ENCODE data around the gene OR2S2. TPM values are rescaled to one million over a fixed set of nuclear protein-coding genes. Genes with fewer than 3 reads are reported as not detected.

The OR2S2 gene
- total RNA-seq, 1 donor from 2014 or later: not detected

DNA sequence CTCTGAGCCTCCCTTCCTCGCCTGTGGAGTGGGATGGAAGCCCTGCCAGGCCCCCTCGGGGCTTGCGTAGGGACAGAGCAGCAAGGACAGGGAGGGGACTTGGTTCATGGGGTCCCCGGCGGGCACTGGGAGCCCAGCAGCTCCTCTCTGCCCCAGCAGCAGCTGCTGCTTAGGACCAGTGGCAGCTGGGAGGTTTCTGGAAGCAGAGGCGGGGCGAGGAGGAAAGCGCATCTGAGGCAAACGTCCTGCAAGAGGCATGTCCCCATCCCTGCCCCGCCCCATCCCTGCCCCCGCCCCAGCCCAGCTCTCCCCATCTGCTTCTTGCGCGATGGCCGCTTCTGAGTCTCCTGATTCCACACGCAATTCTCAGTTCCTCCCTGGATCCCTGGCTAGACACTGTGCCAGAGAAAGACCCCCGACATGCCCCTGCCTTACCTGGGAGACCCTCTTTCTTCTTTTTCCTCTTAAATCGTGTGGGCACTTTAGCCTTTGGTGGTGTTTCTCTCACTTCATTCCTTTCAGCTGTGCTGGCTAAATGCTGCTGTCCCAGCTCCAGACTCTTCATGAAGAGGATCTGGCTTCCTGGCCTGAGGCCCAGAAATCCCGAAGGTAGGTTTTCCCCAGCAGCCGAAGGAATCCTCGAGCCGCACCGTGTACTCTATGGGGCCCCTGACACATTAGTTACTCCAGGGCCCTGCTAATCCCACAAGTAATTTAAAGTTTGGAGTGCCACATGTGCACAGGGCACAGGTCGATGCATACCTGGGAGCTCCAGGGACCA is 4.4 kb upstream of the OR2S2 start:
- H3K36me3 Mint-ChIP-seq (ENCODE audit: unreplicated experiment): no peaks in the 10 kb centered on the region
- DNase-seq: peak; percentile 56
- H3K27me3 Mint-ChIP-seq (ENCODE audit: unreplicated experiment): no peaks in the 10 kb centered on the region
- H3K4me1 Mint-ChIP-seq (ENCODE audit: low read depth, unreplicated experiment): peaks cover 9% of the 10 kb centered on the region
- peak overlapping the region; percentile 86 for H3K27ac Mint-ChIP-seq (ENCODE audit: unreplicated experiment)
- TF ChIP-seq, protein P1, sequence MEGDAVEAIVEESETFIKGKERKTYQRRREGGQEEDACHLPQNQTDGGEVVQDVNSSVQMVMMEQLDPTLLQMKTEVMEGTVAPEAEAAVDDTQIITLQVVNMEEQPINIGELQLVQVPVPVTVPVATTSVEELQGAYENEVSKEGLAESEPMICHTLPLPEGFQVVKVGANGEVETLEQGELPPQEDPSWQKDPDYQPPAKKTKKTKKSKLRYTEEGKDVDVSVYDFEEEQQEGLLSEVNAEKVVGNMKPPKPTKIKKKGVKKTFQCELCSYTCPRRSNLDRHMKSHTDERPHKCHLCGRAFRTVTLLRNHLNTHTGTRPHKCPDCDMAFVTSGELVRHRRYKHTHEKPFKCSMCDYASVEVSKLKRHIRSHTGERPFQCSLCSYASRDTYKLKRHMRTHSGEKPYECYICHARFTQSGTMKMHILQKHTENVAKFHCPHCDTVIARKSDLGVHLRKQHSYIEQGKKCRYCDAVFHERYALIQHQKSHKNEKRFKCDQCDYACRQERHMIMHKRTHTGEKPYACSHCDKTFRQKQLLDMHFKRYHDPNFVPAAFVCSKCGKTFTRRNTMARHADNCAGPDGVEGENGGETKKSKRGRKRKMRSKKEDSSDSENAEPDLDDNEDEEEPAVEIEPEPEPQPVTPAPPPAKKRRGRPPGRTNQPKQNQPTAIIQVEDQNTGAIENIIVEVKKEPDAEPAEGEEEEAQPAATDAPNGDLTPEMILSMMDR (IDR thresholded peaks at IDR 0.05; ENCODE audit: partially characterized antibody, unreplicated experiment): no peak
- H3K4me3 Mint-ChIP-seq (ENCODE audit: unreplicated experiment): peak overlapping the region; percentile 54
- H3K9me3 Mint-ChIP-seq (ENCODE audit: unreplicated experiment): peaks cover 6% of the 10 kb centered on the region

DNA sequence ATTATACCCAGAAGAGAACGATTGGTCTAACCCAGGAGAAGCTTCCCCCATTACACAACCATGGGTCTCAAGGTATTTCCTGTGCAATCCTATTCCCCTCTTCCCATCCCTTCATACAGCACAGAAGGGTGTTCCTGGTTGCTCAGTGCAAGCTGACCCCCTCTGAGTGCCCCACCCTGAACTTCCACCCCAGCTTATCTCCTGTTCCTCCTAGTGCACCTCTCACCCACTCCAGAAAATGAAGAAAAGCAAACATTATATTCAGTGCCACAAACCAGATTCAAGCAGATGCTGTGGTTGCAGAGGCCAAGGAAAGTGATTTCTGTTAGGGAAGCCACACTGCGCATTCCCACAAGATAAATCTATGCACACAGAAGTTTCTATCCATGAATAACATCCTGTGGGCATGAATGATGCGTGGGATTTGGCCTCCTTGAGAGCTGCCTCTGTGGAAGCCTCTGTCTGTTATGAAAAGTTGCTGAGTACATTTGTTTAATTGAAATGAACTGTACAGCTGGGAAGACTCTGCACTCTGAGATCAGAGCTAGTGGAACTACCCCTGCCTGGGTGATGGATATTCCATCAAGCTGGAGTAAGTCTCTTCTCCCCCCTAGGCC is 2.2 kb upstream of the OR2S2 start:
- Mint-ChIP-seq H3K4me3 (ENCODE audit: unreplicated experiment) (no peak overlapping the region), H3K27ac (ENCODE audit: unreplicated experiment) (no peak overlapping the region), H3K4me1 (ENCODE audit: low read depth, unreplicated experiment) (peaks cover 9% of the 10 kb centered on the region), H3K36me3 (ENCODE audit: unreplicated experiment) (no peaks in the 10 kb centered on the region), H3K27me3 (ENCODE audit: unreplicated experiment) (no peaks in the 10 kb centered on the region), H3K9me3 (ENCODE audit: unreplicated experiment) (peaks cover 6% of the 10 kb centered on the region)
- TF ChIP-seq, protein P1 (IDR thresholded peaks at IDR 0.05; ENCODE audit: partially characterized antibody, unreplicated experiment): no peak
- DNase-seq: no peak

DNA sequence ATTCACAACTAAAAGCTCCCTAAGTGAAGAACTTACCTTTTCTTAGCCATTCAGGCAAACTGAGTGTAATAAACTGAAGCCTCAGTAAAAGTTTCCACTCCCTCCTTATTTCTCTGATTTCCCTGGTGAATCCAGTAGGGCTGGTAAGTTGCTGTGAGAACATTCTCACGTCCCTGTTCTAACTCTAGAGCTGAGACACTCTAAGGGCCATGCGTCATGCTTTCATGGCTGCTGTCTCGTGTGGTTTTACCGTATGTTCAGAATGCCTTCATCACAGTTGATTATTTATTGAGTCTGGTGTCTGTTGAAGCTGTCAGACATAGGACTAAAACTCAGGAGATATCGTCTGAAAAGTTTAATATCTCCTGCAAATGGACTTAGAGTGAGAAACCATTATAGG is 1.3 kb downstream of the OR2S2 start:
- H3K27ac Mint-ChIP-seq (ENCODE audit: unreplicated experiment): no peak overlapping the region
- H3K4me3 Mint-ChIP-seq (ENCODE audit: unreplicated experiment): no peak overlapping the region
- no peaks in the 10 kb centered on the region for H3K36me3 Mint-ChIP-seq (ENCODE audit: unreplicated experiment)
- TF ChIP-seq, protein P1 (IDR thresholded peaks at IDR 0.05; ENCODE audit: partially characterized antibody, unreplicated experiment): no peak
- DNase-seq: no peak
- peaks cover 4% of the 10 kb centered on the region for H3K4me1 Mint-ChIP-seq (ENCODE audit: low read depth, unreplicated experiment)
- H3K9me3 Mint-ChIP-seq (ENCODE audit: unreplicated experiment): peaks cover 2% of the 10 kb centered on the region
- peaks cover 2% of the 10 kb centered on the region for H3K27me3 Mint-ChIP-seq (ENCODE audit: unreplicated experiment)

DNA sequence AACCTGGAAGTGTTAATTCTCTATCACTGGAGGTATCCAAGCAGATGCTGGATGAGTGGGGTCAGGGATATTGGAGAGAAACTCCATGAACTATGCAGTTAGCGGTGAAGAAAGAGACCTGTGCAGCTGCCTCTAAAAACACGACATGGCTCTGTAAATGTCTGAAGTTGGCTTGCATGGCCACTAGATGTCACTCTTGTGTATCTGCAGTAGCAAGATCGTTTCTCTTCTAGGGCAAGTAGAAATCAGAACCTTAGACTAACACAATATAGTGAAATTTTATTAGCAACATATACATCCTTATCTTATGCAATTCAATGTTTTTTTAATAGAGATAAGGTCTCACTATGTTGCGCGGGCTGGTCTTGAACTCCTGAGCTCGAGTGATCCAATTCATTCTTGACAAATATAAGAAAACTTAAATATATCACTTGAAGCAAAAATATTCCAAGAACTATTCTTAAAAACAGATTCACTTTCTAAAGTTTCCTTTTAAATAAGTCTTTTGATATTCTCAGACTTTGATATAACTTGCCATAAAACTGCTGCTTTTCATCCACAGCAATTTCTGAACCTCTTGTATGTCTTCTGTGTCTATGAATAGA is 2.9 kb downstream of the OR2S2 start:
- no peak overlapping the region for H3K4me3 Mint-ChIP-seq (ENCODE audit: unreplicated experiment)
- TF ChIP-seq, protein P1 (IDR thresholded peaks at IDR 0.05; ENCODE audit: partially characterized antibody, unreplicated experiment): peak; percentile 79
- no peaks in the 10 kb centered on the region for H3K36me3 Mint-ChIP-seq (ENCODE audit: unreplicated experiment)
- peaks cover 2% of the 10 kb centered on the region for H3K27me3 Mint-ChIP-seq (ENCODE audit: unreplicated experiment)
- peak; percentile 45 for DNase-seq
- no peak overlapping the region for H3K27ac Mint-ChIP-seq (ENCODE audit: unreplicated experiment)
- H3K4me1 Mint-ChIP-seq (ENCODE audit: low read depth, unreplicated experiment): no peaks in the 10 kb centered on the region
- H3K9me3 Mint-ChIP-seq (ENCODE audit: unreplicated experiment): no peaks in the 10 kb centered on the region
